GM18861 (cell line): ENCODE results near the gene SPRR2B.
"Not testable (repeated sequence)": the region's sequence is repeated elsewhere in the genome, so short reads cannot be mapped to it uniquely, and the experiment has no call there.

Source experiments
- ATAC-seq: cut with Tn5 transposase; IDR thresholded peaks from one replicate; pipeline ENCODE4 v1.9.1; 2021; ENCODE audit not compliant: unreplicated experiment

The SPRR2B gene

GRCh38 chr1:153035211-153035610, 36.2 kb downstream of the SPRR2B start:
- ATAC-seq, result no peak

GRCh38 chr1:153032677-153033308, 38.6 kb downstream of the SPRR2B start:
- ATAC-seq, result no peak

- no peak for ATAC-seq
These were observed 39.3 kb downstream of the SPRR2B start for GRCh38 chr1:153032073-153032472.

- ATAC-seq, result no peak
These were observed 40.5 kb downstream of the SPRR2B start, which contains the start of gene SPRR1B for GRCh38 chr1:153030895-153031294. Gene SPRR1B, plus strand, starts transcription at chr1:153031203. Its CDS starts 1,143 bp downstream, at chr1:153032346.

- ATAC-seq, result no peak
These were observed 42.6 kb downstream of the SPRR2B start for GRCh38 chr1:153028766-153029165.

GRCh38 chr1:153025797-153026196, 45.6 kb downstream of the SPRR2B start:
- ATAC-seq, result no peak

- ATAC-seq, result no peak
These were observed 47.0 kb downstream of the SPRR2B start for GRCh38 chr1:153024413-153024812.

GRCh38 chr1:153023109-153023508, 48.3 kb downstream of the SPRR2B start:
- ATAC-seq, result no peak

- not testable (repeated sequence) for ATAC-seq
These were observed 49.1 kb downstream of the SPRR2B start for GRCh38 chr1:153022340-153022739.

GRCh38 chr1:153021829-153022228, 49.6 kb downstream of the SPRR2B start:
- not testable (repeated sequence) for ATAC-seq
